Natural killer cell (primary cell): ENCODE data around the gene TTC28. TPM values are rescaled to one million over a fixed set of nuclear protein-coding genes. Genes with fewer than 3 reads are reported as not detected.

ENCODE experiments used
- ATAC-seq, 3 donors: fragments of 150-1000 bp in 2 of 3; fragments of 200-7000 bp in 1 of 3; cut with Tn5 transposase; 1 replicate in 1 of 3; 2 replicates in 2 of 3; pipeline ENCODE4 v1.10.0; 2021; ENCODE audit warnings: mild to moderate bottlenecking in 2 of 3, moderate library complexity in 2 of 3
- DNase-seq, 2 donors: peaks; one replicate each; pipeline versions ENCODE4 v3.0.0 to v3.0.0-alpha.2; 2013 to 2021; ENCODE audit warnings: mixed read lengths in 1 of 2
- H3K27ac ChIP-seq: one replicate; pipeline ENCODE4 v1.5.1; 2013; ENCODE audit warnings: mild to moderate bottlenecking, low read length
- H3K27me3 ChIP-seq: one replicate; pipeline ENCODE4 v1.6.1; 2013; ENCODE audit warnings: low read length; ENCODE audit not compliant: control insufficient read depth, insufficient read depth
- H3K36me3 ChIP-seq: one replicate; pipeline ENCODE4 v1.6.1; 2013; ENCODE audit warnings: low read length; ENCODE audit not compliant: control insufficient read depth, insufficient read depth
- H3K4me1 ChIP-seq: one replicate; pipeline ENCODE4 v1.6.1; 2013; ENCODE audit warnings: low read length; ENCODE audit not compliant: control insufficient read depth, insufficient read depth
- H3K4me3 ChIP-seq: one replicate; pipeline ENCODE4 v1.5.1; 2013; ENCODE audit warnings: low read length
- H3K9me3 ChIP-seq: one replicate; pipeline ENCODE4 v1.6.1; 2013; ENCODE audit warnings: low read length; ENCODE audit not compliant: control insufficient read depth, insufficient read depth
- H3K27ac Mint-ChIP-seq, 2 donors: one replicate each; pipeline ENCODE4 v1.8.0; 2022; ENCODE audit warnings: mild to moderate bottlenecking in 2 of 2, mixed read lengths in 2 of 2, moderate library complexity in 1 of 2
- H3K27me3 Mint-ChIP-seq, 2 donors: one replicate each; pipeline ENCODE4 v1.8.0; 2022; ENCODE audit warnings: low read depth in 2 of 2, mixed read lengths in 2 of 2
- H3K36me3 Mint-ChIP-seq: one replicate; pipeline ENCODE4 v1.8.0; 2022; ENCODE audit warnings: mixed read lengths
- H3K4me1 Mint-ChIP-seq, 2 donors: one replicate each; pipeline ENCODE4 v1.8.0; 2022; ENCODE audit warnings: mixed read lengths in 2 of 2
- H3K4me3 Mint-ChIP-seq: one replicate; pipeline ENCODE4 v1.8.0; 2022; ENCODE audit warnings: mild to moderate bottlenecking, moderate library complexity, mixed read lengths
- H3K9me3 Mint-ChIP-seq, 2 donors: one replicate each; pipeline ENCODE4 v1.8.0; 2022; ENCODE audit warnings: mixed read lengths in 2 of 2
- CTCF ChIP-seq: fragments of 200-600 bp; IDR thresholded peaks from one replicate; pipeline ENCODE4 v1.8.0; 2022; ENCODE audit warnings: antibody characterized with exemption
- WGBS: methylation state at CpG from one replicate; pipeline ENCODE4 v1.1.7; 2013; ENCODE audit warnings: missing lambda C conversion rate; ENCODE audit not compliant: insufficient coverage; 5-methylcytosine and 5-hydroxymethylcytosine counted together
- intact Hi-C: fragments of 100-400 bp; cut with micrococcal nuclease; formaldehyde crosslinking; loops from one replicate; pipeline ENCODE4 v1.14.2; 2022
- total RNA-seq, 4 donors: library from RNA; stranded (reverse); fragments of 120-200 nt in 1 of 4; gene quantifications; one replicate each; pipeline versions ENCODE4 v1.2.3 to v1.2.4, GENCODE V29; 2013 to 2022

TTC28 gene
- total RNA-seq, 3 donors from 2014 or later (not counting 1 experiment from before 2014, with no cell fraction given) = 4.1 to 10.0 (median 8.6) TPM

DNA sequence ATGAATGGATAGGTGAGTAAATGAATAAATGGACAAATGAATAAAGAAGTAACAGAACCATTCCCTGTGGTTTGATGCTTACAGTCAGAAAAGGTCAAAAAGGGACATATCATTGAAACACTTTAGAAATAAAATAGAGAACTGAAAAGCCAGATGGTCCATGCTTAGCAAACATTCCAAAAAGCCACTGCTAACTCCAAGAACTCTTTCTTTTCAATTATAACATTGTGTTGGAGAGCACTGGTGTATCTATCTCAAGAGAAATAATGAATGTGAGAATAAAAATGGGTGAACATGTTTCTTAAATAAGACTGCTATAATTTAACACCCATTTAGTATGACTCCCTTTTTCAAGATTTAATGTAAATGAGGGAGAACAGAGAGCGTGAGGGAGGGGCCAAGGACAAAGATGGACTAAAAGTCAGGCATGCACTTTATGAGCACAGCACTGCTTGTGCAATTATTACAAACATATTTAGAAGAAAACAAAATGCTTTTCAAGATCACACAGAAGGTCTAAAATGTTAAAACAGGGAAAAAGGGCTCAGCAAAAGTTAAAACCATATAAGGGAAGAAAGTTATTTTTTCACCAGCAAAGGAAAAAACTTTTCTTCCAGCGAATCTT, 536.3 kb downstream of the TTC28 start:
- H3K9me3 ChIP-seq = no peaks in the 10 kb centered on the region
- DNase-seq = no peak

GRCh38 chr22:28142361-28142961, 537.2 kb downstream of the TTC28 start:
- no peak for ATAC-seq
- no peak overlapping the region for H3K27ac Mint-ChIP-seq
- no peaks in the 10 kb centered on the region for H3K9me3 Mint-ChIP-seq
- Histone ChIP-seq H3K4me3 (no peak overlapping the region), H3K4me1 (no peaks in the 10 kb centered on the region), H3K36me3 (no peaks in the 10 kb centered on the region), H3K27me3 (no peaks in the 10 kb centered on the region), H3K27ac (no peak overlapping the region), H3K9me3 (no peaks in the 10 kb centered on the region)
- H3K36me3 Mint-ChIP-seq = no peaks in the 10 kb centered on the region
- no peak overlapping the region for H3K4me3 Mint-ChIP-seq
- intact Hi-C loops = no loop called here
- no peak for DNase-seq
- H3K27me3 Mint-ChIP-seq = peaks cover 3 to 12% of the 10 kb centered on the region in 2 donors
- TF ChIP-seq CTCF = no peak
- no peaks in the 10 kb centered on the region for H3K4me1 Mint-ChIP-seq
- 60% methylated on average over 1 of the region's 2 CpGs for WGBS

More for the DNA sequence above, 536.3 kb downstream of the TTC28 start:
- Mint-ChIP-seq H3K4me3 (no peak overlapping the region), H3K4me1 (no peaks in the 10 kb centered on the region), H3K27ac (no peak overlapping the region), H3K9me3 (no peaks in the 10 kb centered on the region), H3K36me3 (no peaks in the 10 kb centered on the region), H3K27me3 (peaks cover 3 to 12% of the 10 kb centered on the region in 2 donors)
- ATAC-seq = no peak
- TF ChIP-seq CTCF = no peak
- Histone ChIP-seq H3K4me3 (no peak overlapping the region), H3K27ac (no peak overlapping the region), H3K27me3 (no peaks in the 10 kb centered on the region), H3K36me3 (no peaks in the 10 kb centered on the region), H3K4me1 (no peaks in the 10 kb centered on the region)
- WGBS = 90% methylated on average over 2 of the region's 2 CpGs
- intact Hi-C loops = no loop called here

DNA sequence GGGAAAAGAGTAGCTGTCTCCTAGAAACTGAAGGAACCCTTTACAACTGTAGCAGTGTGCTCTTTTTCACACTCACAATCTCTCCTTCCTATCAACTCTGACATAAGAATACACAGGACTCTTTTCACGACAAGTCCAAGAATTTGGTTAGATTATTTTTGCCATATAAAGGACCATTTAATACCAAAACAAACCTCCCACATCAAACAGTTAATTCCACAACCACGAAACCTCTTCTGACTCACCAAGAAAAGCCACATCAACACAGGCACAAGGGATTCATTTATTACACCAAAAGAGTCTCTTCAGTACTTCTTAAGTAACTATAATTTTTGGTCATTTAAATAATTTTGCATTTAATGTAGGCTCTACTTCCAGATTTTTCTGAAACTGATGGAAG, 538.0 kb downstream of the TTC28 start:
- no peaks in the 10 kb centered on the region for H3K9me3 Mint-ChIP-seq
- no peak for TF ChIP-seq CTCF
- peaks cover 3 to 12% of the 10 kb centered on the region in 2 donors for H3K27me3 Mint-ChIP-seq
- no peak overlapping the region for H3K27ac ChIP-seq
- intact Hi-C loops = no loop called here
- no peak overlapping the region for H3K4me3 Mint-ChIP-seq
- H3K36me3 ChIP-seq = no peaks in the 10 kb centered on the region
- no peak overlapping the region for H3K27ac Mint-ChIP-seq
- no peaks in the 10 kb centered on the region for H3K4me1 Mint-ChIP-seq
- WGBS = 44% methylated on average over 2 of the region's 2 CpGs
- DNase-seq (no peak), ATAC-seq (no peak)
- H3K36me3 Mint-ChIP-seq = no peaks in the 10 kb centered on the region
- no peaks in the 10 kb centered on the region for H3K4me1 ChIP-seq
- no peak overlapping the region for H3K4me3 ChIP-seq
- no peaks in the 10 kb centered on the region for H3K9me3 ChIP-seq
- no peaks in the 10 kb centered on the region for H3K27me3 ChIP-seq

- Histone ChIP-seq H3K4me1 (no peaks in the 10 kb centered on the region), H3K4me3 (no peak overlapping the region), H3K27me3 (no peaks in the 10 kb centered on the region), H3K9me3 (no peaks in the 10 kb centered on the region), H3K27ac (no peak overlapping the region), H3K36me3 (no peaks in the 10 kb centered on the region)
- Mint-ChIP-seq H3K4me3 (no peak overlapping the region), H3K9me3 (no peaks in the 10 kb centered on the region), H3K36me3 (no peaks in the 10 kb centered on the region), H3K27me3 (peaks cover 3 to 12% of the 10 kb centered on the region in 2 donors), H3K27ac (no peak overlapping the region), H3K4me1 (no peaks in the 10 kb centered on the region)
- intact Hi-C loops = no loop called here
- DNase-seq (no peak), ATAC-seq (no peak)
- 79% methylated on average over 2 of the region's 2 CpGs for WGBS
- TF ChIP-seq CTCF = no peak
Measured at GRCh38 chr22:28139961-28140360, 539.7 kb downstream of the TTC28 start.
